Forelimb muscle (tissue), 1 donor: Measurements from ENCODE around the gene BAZ2B. TPM values are rescaled to one million over a fixed set of nuclear protein-coding genes. Genes with fewer than 3 reads are reported as not detected.

Source experiments
- DNase-seq: peaks from one replicate; pipeline ENCODE4 v3.0.0-alpha.2; 2013; ENCODE audit warnings: low read depth
- polyA plus RNA-seq: library from polyadenylated mRNA; unstranded; fragments of 120-200 nt; gene quantifications from one replicate; pipeline ENCODE4 v1.2.1, GENCODE V29; 2013; ENCODE audit not compliant: insufficient read length

BAZ2B gene
- polyA plus RNA-seq, 1 donor = 34.1 TPM

DNA sequence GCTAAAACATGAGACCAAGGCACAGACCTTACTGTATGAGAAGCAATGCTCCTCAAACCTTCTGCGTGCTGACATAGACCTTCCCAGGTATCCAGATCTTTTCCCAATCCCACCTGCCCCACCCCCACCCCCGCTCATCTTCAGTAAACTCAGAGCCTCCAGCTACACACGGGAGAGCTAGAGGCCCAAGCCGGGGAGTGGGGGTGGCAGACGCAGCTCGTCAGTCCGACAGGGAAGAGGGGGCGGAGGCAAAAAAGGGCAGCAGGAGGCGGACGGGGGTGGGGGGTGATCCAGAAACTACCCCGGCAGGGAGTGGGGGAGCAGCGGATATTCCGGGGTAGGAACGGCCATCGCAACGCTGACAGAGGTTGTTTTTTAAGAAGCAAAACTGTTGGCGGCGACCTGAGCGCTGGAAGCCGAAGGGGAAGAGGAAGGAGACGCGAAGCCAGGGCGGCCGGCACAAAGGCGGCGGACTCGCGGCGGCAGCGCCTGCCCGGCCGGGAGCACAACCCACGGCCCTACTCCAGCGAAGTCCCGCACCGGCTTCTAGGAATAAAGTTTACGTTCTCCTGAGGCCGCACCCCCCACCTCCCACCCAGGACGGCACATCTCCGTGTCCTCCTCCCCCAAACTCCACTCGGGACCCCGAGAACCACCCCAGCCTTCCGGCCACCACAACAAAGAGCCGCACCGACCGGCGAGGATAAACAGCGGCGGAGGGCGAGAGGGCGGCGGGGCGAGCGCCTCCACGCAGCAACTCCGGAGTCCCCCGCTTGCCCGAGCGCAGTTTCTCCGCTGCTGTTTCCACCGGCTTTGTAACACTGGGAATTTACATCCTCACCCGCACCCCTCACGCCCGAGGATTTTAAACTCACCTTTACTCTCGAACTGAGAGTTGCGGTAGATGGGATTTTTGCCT is 722 bp downstream of the BAZ2B start:
- peak; percentile 82 for DNase-seq

DNA sequence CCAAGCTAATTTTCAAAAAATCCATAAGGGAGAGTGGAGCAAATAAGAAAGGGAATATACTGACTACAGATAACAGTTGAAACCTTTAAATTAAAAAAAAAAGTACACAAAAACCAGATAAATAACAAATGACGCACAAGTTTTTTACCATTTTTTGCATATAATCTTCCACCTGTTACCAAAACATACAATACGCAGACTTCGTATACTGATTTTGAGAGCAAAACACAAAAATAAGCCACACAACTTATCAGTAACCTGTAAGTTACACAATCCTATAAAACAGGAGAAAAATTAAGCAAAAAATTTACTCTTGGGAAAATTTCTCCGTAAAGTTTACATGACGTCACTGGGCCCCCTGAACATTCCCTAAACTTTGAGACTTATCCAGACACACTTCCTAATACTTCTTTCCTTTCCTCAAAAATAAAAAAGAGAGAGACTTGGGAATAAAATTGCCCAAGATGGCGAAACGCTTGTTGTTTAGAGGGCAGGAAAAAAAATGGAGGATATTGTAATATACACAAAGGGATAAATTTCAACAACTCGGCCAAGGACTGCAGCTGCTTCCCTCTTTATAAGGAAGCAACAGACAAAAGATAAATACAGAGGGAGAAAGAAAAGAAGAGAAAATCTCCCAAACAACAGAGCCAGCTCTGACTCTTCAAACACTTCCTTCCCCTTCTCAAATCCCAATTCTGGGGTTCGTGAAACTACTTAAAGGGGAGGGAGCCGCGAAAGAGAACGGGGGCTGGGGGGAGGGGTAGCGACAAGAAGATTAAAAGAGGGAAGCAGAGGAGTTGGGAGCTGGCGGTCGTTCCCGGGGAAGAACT is 1.6 kb downstream of the BAZ2B start:
- no peak for DNase-seq

DNA sequence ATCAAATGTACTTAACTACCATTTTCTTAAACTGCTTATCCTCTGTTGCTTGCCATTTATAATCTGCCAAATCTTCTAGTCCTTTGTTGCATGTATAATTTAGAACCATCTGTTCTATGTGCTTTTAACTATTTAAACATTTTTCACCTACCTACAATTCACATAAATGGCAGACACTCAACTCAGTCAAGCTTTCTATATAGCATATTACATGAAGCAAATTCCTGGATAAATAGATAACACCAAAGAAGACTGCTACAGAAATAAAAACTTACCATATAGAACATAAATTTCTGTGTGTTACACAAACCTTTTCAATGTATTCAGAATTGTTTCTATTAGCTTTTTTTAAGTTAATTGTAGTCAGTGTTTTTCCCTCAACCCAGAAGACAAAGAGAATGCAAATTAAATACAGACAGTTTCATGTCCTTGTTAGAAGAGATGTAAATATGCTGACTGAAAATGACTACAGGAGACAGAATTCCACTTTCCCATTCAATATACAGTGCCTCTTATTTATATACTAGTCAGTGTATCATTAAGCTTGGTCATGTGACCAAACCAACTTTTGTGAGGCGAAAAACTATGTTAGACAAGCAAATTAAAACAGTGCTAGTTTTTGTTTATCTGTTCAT is 2.6 kb downstream of the BAZ2B start:
- DNase-seq = no peak

DNA sequence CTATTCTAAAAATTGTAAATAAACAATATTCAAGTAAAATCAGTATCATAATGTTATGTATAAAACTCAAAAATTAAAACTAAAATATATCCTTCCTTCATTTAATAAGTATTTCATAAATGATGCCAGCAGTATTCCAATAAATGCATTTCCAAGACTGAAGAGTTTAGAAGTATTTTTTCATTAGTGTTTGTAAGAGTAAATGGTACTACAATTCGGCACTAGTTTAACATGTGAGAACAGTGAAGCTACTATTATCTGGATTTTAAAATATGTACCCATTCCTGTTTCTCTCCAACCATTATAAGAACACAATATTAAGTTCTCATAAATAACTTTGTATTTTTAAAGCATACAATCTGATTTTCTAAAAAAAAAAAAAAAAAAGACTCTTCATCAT is 3.3 kb downstream of the BAZ2B start:
- DNase-seq = no peak

DNA sequence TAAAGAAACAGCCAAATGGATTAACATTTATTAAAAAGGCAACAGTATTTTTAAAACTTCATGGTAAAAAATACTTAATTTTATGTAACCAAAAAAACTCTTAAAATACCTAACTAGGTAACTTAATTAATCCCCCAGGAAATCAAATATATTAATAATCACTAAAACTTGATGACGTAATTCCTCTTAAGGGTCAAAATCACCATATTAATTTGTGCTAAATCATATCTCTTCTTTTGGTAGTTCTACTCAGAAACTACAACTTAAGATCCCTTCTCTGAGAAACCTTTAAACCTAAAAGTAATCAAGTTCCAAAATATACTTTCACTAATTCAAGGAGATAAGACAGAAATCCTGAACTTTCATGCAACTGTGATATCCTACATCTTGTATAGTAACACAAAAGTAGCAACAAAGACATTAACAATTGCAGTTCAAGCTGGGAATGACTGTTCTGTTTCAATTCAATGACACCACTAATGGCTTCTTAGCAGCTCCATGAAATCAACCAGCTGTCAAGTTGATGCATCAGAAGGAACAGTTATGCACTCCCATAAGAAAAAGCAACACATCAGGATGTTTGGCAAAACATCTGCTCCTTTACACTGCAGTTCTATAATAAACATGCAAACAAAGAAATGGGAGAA is 4.0 kb downstream of the BAZ2B start:
- no peak for DNase-seq

DNA sequence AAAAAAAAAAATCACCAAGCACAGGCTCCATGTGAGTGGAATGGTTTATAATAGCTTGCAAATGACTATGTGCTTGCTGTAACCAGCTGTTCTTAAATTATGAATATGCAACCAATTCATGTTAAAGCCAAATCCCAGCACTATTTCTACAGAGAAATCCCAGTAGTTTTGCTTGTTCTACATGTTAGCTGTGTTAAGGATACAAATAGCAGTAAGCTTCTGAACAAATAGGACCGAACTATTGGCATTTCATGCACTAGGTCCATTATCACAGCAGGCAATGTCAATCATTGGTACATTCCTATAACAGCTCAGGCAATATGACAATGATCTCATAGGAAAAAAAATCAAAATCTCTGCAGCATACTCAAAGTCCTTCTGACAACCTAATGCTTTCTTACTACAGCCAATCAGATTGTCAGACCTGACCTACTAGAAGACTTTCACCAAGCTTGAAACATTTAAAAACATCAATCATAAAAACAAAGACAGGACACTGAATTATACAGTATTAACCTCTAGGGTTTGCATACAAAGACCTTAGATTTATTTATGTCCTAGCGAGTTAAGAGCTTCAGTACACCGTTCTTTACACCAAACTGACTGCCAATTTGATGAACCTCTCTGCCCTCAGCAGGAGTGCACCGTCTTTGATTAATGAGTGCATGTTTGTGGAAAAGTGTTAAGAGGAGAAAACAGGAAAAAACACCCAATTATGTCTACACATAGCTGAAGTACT is 6.4 kb downstream of the BAZ2B start:
- no peak for DNase-seq

DNA sequence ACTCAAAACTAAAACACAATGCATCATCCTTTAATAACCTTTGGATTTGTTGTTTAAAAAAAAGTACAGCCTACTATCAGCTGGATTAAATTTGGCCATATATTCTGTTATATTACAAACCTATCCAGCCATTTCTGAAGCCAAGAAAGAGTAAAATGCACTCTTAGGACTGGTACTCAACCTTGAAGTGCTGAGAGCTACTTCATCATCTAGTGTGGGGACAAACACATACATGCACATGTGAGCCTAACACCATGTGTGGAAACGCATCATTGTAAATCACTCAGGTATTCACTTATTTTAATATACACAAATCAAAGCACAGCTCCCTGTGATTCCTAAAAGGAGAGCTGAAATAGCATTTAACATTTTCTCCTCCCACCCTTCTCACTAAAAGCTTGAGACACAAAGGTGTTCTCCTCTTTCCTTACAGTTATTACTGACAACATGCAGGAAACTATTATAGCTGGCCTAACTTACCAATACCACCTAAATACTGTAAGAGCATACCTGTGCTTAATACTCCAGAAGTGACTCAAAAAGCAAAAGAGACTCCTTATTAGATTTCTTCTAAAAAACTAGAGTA is 7.5 kb downstream of the BAZ2B start:
- no peak for DNase-seq

DNA sequence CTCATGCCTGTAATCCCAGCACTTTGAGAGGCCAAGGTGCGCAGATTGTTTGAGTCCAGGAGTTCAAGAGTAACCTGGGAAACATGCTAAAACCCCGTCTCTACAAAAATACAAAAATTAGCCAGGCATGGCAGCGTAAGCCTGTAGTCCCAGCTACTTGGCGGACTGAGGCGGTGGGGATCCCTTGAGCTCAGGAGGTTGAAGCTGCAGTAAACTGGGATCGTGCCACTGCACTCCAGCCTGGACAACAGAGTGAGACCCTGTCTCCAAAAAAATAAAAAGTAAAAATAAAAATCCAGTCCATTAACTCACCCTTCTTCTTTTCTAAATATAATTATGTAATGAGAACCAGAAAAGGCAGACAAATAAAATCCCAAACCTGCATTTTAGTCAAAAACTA is 8.2 kb downstream of the BAZ2B start:
- no peak for DNase-seq

DNA sequence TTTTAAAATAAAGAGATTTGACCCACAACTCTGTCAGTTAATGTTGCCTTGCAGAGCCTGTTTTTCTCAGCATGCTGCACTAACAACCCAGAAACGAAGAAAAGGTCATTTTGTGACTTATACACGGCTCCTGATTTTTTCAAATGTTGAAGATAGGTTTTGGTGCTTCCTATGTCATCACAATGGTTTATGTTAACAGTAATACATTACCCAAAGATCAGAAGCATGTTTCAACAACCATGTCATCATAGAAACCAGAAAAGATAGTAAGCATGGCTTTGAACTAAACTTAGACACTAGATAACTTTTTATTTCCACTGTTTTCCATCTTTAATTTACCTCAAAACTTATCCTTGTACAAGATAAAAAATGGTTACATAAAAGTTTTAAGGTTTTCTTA is 10.1 kb downstream of the BAZ2B start:
- no peak for DNase-seq

DNA sequence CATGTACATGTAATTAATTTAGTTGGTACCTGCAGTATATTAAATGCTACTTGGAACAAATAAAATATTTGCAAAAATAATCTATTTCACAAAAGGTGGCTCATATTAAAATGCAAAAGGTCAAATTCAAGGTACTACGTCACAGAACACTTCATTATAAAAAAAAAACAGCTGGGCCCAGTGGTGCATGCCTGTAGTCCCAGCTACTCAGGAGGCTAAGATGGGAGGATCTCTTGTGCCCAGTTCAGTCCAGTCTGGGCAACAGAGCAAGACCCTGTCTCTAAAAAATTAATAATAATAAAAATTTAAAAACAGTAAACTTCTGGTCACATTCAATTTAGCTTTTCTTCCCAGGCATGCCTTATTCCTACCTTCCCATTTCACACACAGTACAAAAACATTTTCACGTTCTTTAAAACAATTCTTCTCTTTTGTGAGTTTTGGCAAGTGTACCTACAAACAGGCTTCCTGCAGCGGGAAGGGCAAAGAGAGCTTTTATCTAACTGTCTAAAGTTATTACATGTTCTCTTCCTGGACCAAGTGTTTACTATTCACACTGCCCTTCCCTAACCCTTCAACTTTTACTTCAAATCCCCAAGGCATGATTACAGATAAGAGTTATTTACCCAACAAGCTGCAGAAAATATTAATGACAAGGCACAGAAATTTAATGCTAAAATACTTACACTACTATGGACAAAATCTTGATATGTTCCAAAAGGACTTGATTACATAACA is 10.7 kb downstream of the BAZ2B start:
- no peak for DNase-seq

DNA sequence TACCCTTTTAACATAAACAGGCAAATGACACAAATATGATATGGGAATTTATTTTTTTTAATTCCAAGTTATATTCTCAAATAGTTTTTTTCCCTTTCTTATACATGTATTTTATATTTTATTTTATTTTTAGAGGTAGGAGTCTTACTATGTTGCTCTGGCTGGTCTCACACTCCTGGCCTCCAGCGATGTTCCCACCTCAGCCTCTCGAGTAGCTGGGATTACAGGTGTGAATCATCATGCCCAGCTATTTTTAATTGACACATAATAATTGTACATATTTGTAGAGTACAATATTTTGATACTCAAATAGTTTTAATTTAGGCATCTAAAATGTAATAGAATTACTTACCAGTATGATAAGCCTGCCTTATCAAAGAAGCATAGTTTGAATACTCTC is 12.2 kb downstream of the BAZ2B start:
- DNase-seq = no peak

DNA sequence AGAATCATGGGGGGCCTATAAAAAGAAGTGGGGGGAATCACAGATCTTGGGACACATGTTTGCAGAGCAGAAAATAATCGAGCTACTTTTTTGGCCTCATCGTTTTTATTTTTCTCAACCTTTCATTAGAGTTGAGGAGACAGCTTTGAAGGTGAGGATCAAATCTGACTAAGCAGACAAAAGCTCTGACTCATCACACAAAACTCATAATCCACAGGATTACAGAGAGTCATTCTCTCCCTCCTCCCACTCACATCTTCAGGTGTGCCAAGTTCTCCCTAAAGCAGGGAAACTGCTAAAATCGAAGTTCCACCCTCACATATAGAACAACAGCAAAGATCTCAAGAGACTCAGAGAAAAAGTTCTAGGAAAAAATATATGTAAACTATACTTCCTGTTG is 15.6 kb downstream of the BAZ2B start:
- DNase-seq = no peak

DNA sequence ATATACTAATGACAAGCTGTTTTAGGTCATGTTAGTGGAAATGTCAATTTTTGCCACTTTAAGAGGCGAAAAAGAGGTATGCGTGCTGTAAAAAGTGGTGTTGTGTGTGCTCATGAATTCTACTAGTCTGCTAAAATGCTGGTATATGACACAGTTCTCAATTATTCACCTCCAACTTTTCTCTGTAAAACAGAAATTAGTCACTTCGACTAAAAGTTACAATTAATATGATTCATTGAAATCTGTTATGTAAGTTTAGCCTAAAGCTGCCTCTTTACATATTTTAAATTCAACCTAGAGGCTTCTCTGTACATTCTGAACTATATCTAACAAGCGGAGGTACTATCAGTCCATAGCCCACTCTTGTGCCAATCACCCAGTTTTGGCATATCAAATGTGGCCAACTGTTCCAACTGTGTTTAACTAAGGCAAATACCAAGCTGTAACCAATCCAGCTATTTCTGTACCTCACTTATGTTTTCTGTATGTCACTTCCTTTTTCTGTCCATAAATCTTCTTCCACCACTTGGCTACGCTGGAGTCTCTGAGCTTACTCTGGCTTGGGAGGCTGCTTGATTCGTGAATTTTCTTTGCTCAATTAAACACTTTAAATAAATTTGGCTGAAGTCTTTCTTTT is 20.8 kb downstream of the BAZ2B start:
- DNase-seq = no peak

DNA sequence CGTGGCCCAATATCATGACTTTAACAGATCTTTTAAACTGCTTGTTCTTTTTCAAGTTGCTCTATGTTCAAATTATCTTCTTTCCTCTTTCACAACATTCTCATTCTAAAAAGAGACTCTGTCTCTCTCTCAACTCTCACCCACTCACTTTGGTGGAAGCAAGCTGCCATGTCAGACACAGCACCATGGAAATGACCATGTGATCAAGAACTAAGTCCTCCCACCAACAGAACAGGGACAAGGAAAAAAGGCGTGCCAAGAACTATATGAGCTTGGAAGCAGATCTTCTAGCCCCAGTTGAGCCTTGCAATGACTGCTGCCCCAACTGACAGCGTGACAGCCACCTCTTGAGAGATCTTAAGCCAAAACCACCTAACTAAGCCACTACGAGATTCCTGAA is 23.9 kb downstream of the BAZ2B start:
- DNase-seq = no peak

DNA sequence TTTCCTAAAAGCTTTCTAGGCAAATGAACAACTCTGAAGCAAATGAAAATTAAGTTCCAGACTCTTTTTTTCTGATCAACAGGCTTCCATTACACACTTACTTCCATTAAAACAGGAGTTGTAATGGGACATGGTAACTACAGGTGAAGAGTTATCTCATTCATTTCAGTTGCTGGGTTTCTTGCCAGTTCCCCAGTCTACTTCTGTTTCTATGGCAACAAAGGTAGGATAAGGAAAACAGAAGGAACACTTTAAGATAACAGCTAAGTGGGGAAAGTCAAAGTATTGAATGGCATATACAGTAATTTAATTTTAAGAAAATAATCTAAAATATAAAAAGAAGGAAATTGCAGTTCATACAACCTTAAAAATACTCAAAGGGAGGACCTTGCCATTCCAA is 25.1 kb downstream of the BAZ2B start:
- DNase-seq = no peak

DNA sequence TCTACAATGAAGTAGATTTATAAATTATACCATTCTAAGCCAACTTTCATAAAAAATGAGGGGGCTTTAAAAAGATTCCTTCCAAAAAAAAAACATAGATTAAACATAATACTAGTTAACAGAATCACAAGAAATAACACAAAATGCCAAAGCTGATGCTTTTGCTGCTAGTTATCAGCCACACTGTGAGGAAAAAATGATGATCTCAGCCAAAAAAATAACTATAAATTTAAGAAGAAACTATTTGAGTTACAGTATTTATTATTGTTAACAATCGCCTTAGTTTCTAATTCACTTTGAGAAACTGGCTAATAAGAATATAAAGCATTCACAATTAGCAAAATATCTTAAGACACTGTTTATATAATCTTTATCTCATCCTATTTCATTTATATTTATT is 27.1 kb downstream of the BAZ2B start:
- DNase-seq = no peak

DNA sequence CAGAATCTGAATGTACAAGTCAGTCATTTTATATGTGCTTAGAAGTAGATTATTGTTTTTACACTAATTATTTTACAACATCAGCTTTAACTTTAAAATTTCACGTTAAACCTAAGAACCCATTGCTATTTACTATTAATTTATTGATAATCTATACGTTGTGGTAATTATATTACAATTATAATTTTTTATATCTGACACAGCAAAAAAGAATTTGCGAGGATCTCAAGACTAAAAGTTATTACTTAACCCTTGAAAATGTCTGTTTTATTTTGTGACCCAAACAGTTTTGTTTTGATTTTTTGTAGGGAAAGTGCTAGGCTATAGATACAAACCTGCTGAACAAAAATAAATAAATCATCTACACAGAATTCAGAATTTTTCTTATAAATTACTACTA is 30.3 kb downstream of the BAZ2B start:
- DNase-seq = no peak

DNA sequence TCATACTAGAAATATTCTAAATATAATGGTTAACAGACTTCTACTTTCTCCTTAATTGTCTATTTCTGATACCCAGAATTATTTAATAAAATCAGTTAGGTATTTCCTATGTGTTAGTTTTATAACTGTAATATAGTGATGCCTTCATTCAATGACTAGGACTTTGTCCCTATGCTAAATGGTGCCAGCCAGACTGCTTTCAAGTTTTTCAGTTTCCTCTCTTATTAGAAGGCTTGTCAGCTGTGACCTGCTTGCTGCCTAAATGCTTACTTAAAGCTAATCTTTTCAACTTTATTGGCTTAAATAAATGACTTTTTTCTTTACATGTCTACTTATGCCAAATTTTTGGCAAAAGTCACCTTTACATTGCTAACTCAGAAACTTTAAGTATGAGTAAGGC is 30.7 kb downstream of the BAZ2B start:
- no peak for DNase-seq

DNA sequence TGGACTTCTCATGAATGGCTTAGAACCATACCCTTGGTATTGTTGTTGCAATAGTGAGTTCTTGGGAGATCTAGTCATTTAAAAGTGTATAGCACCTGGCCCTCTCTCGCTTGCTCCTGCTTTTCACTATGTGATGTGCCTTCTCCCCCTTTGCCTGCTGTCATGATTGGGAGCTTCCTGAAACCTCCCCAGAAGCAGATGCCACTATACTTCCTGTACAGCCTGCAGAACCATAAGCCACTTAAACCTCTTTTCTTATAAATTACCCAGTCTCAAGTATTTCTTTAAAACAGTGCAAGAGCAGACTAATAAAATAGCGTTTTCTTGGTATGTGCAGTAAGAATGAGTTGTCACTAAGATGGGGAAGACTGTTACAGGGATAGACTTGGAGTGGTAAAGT is 31.6 kb downstream of the BAZ2B start:
- DNase-seq = no peak
